Measurements from ENCODE around the gene ASAP2.

ASAP2 gene

DNA sequence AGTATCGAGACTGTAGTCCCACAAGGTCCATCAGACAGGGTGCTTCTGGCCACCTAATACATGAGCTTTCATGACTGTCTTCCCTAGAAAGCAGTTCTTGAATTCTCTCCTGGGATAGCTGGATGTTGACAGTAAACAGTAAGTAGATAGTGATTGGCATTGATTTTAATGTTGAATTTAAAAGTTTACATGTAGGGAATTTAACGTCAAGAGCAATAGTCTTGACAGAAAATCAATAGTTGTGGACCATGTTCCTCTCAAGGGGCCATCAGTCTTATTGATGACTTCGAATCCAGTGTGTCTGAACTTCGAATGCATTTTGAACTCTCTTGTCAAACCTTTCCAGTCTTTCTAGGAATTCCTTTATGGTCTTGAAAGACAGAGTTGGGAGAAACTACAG is 152.9 kb downstream of the ASAP2 start:
- no peak for FAIRE-seq

DNA sequence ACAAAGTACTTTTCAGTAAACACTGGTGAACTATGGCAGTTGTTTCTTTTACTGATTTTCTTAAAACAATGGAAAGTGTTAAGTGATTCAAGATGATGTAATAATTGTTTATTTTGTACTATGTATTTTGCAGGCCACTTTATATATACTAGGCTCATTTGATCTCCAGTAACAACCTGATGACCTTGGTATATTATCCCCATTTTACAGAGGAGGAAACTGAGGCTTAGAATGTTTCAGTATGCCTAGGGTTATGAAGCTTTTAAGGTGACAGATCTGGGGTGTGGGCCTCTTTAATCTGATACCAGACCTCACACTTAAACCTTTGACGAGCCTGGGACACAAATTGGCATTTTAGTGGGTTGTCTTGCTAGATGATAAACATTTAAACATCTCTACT is 153.5 kb downstream of the ASAP2 start:
- FAIRE-seq = no peak

DNA sequence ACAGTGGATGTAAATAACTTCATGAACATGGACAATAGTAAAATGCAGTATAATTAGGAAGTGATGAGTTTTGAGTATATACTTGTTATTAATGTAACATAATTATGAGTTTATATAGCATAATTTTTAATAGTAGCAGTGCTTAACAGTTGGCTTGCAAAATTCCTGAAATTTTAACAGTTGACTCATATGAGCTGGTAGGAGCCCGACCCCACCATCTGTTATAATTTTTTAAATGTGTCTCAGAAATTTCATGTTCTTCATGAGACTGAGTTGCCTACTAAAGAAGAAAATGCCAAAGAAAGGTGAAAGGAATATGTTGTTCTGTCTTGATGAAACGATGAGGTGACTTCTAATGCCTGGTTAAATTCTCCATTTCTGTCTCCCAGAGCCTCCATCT is 154.1 kb downstream of the ASAP2 start:
- FAIRE-seq = no peak

DNA sequence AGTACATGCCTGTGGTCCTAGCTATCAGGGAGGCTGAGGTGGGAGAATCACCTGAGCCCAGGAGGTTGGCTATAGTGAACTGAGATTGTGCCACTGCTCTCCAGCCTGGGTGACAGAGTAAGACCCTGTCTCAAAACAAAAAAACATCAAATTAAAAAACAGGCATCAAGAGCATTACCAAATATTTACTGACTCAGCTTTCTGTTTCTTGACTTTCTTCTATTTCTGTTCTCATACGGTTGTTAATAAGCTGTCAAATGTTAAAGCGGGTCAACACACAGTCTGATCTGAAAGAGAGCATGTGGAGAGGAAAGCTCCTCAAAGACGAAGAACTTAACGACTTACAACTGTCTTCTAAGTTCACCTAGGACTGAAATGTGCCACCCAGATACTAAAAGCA is 157.8 kb downstream of the ASAP2 start:
- FAIRE-seq = no peak

DNA sequence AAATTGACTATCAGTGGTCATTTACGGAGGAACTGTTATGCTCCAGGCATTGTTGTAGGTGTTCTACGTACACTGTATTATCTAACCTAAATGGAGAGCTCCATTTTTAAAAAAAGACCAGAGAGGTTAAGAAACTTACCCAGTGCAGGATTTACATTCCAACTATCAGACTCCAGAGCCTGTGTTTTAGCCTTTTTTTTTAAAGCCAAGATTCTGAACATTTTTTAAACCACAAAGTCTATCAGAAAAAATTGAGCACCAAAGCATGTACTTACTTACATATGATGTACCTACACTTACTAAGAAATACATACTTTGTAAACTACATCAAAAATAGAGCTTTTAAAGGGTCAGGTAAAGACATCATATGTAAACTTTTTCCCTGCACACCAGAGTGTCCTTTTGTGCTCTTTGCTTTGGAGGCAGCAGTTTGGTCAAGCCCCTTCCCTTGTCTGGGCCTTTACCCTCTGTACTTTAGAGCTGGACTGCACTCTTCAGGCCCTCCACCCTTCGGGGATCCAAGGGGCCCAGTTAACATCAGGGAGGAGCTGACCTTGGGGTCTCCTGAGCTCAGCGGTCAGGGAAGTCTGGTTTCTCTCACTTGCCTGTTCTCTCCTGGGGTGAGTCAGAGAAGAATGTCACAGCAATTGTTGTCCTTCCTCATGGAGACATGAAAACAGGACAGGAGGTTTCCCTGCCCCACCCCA is 158.3 kb downstream of the ASAP2 start:
- FAIRE-seq = no peak

DNA sequence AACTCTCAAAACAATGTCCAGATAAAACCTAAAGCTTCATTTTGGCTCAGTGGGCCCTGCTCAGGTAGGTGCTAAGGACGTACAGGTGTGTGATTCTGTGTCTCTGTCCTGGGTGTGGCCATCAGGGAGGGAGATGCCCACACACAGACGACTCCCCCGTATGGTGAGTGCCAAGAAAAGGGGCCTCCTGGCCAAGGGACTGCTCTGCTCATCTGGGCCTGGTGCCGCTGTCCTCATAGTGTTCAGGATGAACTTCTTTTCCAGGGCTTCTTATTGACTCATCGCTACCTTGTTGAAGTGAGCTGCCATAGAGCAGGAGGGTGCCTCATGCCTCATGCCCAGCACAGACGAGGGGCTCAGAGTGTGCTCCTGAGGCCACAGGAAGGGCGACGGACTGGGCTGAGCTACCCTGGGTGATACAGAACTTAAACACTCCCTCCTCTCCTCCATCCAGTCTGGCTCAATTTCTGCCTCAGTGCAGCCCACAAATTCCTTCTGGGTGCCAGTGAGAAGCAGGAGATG is 158.9 kb downstream of the ASAP2 start:
- no peak for FAIRE-seq

DNA sequence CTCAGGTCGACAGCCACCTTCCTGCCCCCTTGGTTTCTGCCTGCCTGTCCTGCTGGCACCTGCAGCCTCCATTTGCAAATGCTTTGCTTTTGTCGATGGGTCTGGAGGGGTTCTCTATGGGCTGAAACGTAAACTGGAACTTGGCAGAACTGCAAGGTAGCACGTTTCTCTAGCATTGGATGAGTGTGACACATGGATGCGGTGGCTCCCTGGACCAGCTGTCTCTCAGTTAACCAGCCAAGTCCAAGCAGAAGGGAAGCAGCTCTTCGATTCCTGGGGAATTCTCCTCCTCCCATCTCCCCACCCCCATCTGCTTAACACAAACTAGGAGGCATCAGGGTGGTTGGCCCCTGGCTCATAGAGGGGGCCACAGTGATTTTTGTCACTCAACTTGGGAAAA is 159.4 kb downstream of the ASAP2 start:
- no peak for FAIRE-seq

DNA sequence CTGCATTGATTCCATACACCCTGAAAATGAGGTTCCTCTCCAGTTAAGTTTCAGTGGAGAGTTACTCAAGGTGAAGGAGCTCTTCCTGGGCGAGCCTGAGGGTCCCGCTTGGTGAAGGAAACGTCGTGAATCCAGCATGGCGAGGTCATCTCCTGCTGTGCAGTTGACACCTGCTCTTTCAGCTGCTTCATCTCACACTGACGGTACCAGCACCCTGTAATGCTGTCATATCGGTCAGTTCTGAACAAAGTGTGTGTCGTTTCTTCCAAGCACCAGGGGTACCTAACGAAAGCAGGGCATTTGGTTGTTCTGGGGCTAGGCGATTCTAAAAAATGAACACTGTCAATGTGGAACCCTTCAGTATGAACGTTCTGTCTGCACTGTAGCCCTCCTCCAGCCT is 164.1 kb downstream of the ASAP2 start:
- FAIRE-seq = no peak

DNA sequence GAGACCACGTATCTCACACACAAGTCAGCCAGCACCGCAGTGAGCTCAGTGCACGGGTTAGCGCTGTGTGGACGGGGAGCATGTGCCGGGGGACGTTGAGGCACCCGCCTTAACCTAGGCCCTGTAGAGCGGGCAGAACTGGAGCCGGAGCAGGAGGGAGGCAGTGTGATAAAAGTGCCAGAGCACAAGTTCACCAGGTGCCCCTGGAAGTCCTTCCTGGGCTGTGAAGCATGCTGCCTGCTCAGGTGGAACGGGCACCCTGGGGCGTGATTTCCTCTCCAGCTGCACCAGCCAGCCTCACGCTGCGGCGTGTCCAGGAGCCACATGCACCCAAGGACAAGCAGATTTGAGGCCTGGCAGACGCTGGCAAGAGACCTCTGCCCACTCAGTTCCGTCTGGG is 166.4 kb downstream of the ASAP2 start:
- no peak for FAIRE-seq

DNA sequence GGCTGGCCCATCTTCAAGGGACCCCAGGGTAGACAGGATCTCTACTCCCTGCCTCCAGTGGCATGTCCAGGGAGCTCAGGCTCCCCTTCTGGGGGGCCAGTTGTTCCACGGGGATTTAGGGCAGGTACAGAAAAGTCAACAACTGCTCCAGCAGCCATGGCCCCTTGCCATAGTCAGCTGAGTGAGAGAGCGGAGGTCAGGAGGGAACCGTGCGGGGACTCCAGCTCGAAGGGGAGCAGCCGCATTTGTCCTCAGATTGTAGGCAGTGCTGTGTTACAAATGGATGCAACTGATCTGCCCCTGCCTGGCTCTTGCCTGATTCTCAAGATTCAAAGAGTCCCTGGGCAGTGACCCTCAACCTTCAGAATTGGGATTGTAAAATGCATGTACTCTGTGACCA is 166.9 kb downstream of the ASAP2 start:
- no peak for FAIRE-seq

DNA sequence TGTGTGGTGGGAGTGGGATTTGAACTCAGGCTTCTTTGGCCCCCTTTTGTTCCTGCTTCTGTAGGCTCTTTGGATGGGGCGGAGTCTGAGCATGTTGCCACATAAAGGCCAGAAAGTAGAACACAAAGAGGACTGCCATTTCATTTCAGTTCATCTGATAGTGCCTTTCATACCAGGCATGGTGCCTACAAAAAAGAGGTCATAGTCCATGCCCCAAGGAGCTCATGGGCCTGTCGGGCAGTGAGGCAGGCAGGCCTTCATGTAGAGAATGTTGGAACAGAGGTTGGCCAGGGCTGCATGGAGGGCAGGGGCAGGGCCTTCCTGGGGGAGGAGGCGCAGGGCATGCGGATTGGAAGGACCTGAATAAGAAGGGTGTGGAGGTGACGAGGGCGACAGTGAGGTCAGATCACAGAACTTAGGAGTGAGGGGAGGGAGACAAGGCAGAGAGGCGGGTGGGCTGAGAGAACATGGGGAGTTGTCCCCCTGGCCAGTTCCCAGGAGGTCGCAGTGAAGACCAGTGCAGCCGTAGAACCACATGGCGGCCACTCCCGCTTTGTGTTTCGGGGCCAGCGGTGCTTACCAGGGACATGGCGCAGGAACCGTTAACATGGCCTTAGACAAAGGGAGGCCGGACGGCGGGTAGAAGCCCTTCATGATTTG is 167.6 kb downstream of the ASAP2 start:
- no peak for FAIRE-seq

DNA sequence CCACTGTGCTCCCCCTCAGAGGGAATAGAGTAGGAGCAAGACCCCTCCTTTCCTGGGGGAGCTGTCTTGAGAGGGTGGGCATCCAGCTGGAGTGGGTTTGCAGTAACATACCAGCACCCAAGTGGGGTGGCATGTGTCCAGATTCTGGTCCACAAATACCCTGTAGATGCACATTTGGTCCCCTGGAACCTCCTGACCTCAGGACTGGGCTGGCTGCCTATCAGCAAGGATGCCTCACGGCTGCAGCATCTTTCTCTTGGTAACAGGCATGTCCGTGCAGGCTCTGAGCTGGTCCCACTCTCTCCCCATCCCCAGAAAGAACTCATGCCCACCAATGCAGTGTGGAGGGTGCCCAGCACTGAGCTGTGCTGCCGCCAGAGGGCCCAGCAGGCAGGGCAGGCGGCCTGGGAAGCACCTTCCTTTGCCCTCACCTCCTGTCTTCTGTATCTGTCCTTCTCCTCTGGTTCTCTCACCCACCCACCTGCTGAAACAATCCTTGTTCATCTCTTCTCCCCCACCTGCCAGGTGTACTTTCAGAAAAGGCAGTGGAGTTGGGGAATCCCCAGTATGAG is 169.3 kb downstream of the ASAP2 start:
- no peak for FAIRE-seq

DNA sequence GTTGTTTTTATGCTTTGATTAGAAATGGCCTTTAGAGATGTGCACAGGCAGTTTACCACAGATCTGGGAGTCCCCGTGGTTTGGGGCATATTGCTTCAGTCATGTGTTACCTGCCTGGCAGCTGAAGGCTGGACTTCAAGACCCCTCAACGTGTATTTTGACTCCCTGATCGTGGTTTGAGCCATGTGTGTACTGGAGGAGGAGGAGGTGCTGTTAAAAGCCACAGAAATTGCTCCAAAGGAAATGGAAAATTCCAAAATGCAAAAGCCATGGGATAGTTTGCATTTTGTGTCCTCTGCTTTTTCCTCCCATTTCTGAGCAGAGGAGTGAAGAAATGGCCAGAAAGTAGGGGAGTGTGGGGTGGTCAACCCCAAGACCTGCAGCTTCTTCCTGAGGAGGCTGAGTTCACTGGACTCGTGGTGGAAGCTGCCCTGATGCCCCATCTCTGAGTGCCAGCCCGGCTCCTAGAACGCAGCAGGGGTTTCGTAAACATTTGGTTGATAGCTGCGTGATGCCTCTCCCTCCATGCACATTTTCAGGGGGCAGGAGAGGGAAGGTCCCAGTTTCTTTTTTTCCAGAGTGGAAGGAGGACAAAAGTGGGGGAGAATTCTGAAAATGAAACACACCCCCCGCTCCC is 171.0 kb downstream of the ASAP2 start:
- no peak for FAIRE-seq

DNA sequence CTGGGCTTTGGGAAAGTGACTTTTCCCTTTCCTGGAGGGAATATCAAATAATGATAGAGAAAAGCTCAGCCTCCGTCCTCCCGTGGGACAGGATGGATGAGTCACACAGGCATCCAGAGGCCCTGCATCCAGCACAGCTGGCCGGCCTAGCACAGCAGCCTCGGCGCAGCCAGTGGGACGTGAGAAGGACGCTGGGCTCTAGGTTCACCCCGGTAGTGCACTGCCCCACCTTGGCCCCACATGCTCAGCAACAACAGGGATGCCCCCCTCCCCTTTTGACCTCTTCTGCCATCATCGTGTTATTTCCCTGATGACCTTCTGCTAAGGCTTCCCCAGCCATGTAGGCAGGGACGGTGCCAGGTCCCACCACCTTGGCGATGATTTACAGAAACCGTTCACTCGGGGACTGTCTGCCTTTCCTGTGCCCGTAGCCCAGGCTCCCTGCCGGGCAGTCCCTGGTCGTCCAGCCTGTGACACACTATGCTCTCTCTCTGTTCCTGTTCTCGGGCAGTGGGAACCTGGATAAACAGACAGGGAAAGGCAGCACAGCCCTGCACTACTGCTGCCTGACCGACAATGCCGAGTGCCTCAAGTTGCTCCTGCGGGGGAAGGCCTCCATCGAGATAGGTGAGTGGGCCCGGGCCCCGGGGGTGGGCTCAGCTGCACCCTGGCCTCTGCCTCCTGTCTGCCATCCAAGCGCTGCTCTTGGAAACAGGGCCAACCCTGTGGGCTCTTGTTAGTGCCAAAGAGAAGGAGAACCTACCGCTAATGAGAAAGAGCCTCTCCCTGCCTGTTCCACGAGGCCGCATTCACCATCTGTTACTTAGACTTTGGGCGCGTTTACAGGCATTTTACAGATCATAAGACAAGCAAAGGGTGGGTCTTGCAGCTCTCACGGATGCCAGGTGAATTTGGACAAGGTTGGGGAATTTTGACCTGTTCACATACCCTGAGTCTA is 172.1 kb downstream of the ASAP2 start:
- no peak for FAIRE-seq

DNA sequence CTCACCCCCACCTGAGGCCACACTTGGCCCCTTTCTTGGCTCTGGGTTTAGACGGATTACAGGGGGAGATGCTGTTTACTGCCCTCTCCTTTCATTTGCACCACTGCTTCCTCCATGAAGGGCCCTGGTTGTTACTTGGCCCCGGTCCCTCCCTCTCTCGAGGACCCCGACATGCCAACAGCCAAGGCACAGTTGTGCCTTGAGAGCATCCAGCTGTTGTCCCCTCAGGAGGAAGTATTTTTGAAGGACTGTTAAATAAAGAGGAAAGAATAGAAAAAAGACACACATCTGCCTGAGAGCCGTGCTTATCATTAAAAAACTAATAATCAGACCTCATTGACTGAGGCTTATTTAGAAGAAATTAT is 172.8 kb downstream of the ASAP2 start:
- no peak for FAIRE-seq

DNA sequence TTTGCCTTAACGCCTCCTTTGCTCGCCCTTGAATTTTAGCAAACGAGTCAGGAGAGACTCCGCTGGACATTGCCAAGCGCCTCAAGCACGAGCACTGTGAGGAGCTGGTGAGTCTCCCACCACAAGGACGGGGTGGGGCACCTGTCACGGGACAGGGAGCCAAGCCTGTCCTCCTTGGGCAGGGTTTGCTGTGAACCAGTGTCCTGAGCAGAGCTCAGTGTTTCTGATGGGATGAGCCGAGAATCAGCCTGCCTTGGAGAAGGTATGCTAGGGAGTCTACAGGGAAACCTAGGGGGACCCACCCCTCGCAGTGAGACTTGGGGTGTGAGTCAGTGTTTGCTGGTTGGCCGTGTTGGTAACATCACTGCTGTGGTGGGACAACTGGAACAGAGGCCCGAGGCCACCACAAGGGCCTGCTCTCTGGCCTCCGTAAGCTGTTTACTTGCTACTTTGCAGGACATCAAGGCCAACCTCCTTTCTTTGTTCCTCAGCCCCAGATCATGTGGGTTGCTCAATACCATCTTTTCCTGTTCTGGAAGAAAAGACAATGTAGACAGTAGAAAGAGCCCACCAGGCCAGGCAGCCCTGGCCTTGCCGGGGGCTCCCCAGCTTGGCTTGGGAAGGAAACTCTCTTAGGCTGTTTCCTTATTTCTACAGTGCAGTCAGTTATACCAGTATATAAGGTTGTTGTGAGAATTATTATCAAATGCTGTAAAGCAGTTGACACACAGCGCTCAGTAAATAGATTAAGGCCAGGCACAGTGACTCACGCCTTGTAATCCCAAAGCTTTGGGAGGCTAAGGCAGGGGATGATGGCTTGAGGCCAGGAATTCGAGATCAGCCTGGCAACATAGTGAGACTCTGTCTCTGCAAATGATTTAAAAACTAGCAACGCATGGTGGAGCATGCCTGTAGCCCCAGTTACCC is 174.4 kb downstream of the ASAP2 start:
- FAIRE-seq = no peak

DNA sequence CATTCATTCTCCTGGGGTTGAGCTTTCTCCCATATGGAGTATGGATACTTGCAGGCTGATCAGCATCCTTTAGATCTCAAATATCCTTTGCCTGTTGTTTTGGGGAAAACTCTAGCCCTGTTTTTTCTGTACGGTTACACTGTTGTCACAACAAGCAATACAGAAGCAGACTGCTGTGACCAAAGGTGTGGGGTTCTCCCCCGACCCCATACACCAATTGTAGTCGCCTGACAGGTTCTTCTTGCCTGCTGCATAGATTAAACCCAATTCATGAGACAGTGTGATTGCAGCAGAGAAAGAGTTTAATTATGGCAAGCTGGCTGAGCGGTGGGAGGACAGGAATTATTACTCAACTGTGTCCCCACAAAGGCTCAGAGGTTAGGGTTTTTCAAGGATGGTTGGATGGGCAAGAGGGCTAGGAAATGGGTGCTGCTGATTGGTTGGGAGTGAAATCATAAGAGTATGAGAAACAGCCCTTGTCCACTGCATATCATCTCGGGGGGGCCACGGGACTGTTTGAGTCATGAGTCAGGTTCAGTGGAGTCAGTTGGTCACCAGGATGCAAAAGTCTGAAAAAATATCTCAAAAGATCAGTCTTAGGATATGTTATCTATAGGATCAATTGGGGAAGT is 176.1 kb downstream of the ASAP2 start:
- FAIRE-seq = no peak

DNA sequence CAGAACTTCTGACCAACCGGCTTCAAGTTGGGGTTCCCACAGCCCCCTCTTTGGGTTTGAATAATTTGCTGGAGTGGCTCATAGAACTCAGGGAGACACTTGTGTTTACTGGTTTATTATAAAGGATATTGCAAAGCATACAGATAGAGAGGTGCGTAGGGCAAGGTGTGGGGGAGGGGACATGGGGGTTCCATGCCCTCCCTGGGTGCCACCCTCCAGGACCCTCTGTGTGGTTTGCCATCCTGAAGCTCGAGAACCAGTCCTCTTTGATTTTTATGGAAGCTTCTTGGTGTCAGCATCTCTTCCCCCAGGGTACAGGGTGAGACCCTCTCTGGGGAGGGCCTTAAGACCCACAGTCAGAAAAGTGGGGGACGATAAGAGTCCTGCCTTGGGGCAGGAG is 177.9 kb downstream of the ASAP2 start:
- FAIRE-seq = no peak

DNA sequence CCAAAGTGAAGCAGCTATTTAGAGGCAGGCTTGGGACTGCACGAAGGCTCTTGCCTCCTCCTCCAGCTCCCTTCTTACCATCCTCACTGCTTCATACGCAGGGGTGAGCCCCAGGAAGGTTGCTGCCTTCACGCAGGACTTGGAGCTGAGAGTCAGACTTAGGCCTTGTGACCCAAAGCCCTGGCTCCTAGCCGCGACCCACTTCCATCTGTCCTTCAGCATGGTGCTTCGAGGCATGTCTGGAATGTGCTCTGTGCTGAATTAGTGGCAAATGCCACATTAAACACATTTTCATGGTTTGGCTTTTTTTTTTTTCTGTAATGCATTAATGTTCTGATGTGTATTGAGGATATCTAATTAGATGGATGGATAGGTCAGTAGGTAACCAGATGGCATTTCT is 179.2 kb downstream of the ASAP2 start:
- no peak for FAIRE-seq

DNA sequence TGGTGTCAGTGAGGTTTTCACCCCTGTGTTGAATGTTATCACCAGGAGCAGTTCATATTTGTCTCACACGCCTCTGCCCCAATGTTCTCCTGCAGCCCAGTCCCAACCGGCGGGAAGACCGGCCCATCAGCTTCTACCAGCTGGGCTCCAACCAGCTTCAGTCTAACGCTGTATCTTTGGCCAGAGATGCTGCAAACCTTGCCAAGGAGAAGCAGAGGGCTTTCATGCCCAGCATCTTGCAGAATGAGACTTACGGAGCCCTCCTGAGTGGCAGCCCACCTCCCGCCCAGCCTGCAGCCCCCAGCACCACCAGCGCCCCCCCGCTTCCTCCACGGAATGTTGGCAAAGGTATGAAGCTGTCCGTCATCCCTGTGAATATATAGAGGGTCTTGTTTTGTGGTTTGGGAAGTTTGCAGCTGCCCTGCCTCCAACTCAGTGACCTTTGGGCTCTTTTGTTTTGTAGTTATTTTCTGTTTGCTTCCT is 181.6 kb downstream of the ASAP2 start:
- no peak for FAIRE-seq

Measured in TTC549 (cell line).